Glomerular endothelial cell (primary cell): ENCODE measurements around the gene AMZ1. TPM values are rescaled to one million over a fixed set of nuclear protein-coding genes. Genes with fewer than 3 reads are reported as not detected.

Source experiments
- DNase-seq: peaks from one replicate; pipeline ENCODE4 v3.0.0-alpha.2; 2011; ENCODE audit warnings: low read depth, low spot score; ENCODE audit errors: extremely low read depth
- total RNA-seq: library from RNA; depleted of rRNA; stranded (reverse); fragments of >200 nt; gene quantifications from 2 replicates; pipeline ENCODE4 v1.2.3, GENCODE V29; 2015

AMZ1 gene
- total RNA-seq, 1 donor from 2014 or later = 0.47 TPM

DNA sequence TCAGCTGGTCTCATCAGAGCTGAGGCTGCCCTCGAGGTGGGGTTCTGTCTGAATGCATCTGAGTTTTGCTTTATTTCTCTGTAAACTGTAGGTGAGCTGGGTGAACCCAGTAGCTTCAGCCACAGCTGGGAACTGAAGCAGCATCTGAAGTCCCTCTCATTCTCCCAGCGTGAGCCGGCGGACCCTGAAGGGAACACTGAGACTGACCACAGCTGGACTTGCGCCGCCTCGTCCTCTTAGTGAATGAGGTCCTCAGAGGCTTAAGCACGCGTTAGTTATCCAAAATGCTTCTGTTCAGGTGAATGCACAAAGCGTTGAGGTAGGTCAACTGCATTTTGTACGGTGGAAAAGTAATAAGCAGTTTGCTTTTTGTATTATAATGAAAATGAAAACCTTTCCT is 76.6 kb downstream of the AMZ1 start:
- no peak for DNase-seq

Other genes with a start within 250 kb of the AMZ1 start
- gene GRIFIN, start 211.8 kb upstream of the AMZ1 start, total RNA-seq = not detected in 2 replicates
- gene LFNG, start 168.4 kb upstream of the AMZ1 start, total RNA-seq = 14.8 and 21.7 TPM in 2 replicates
- gene BRAT1, start 132.7 kb upstream of the AMZ1 start, total RNA-seq = 29.2 and 42.3 TPM in 2 replicates
- gene IQCE, start 129.2 kb upstream of the AMZ1 start, total RNA-seq = 6.7 and 12.7 TPM in 2 replicates
- 223 and 321 TPM in 2 replicates for gene TTYH3, start 56.2 kb upstream of the AMZ1 start, total RNA-seq
- gene GNA12, start 156.1 kb downstream of the AMZ1 start, total RNA-seq = 70.8 and 86.9 TPM in 2 replicates